LNCAP (cell line): ENCODE results near the gene ILKAP.

Experiments used
- TF ChIP-seq, protein P1 (sequence below): fragments of 450-650 bp; IDR thresholded peaks from 2 replicates; pipeline ENCODE4 v1.5.1; 2017; ENCODE audit warnings: mild to moderate bottlenecking

The ILKAP gene

GRCh38 chr2:238131761-238132462 is 71.6 kb downstream of the ILKAP start:
- TF ChIP-seq, protein P1, sequence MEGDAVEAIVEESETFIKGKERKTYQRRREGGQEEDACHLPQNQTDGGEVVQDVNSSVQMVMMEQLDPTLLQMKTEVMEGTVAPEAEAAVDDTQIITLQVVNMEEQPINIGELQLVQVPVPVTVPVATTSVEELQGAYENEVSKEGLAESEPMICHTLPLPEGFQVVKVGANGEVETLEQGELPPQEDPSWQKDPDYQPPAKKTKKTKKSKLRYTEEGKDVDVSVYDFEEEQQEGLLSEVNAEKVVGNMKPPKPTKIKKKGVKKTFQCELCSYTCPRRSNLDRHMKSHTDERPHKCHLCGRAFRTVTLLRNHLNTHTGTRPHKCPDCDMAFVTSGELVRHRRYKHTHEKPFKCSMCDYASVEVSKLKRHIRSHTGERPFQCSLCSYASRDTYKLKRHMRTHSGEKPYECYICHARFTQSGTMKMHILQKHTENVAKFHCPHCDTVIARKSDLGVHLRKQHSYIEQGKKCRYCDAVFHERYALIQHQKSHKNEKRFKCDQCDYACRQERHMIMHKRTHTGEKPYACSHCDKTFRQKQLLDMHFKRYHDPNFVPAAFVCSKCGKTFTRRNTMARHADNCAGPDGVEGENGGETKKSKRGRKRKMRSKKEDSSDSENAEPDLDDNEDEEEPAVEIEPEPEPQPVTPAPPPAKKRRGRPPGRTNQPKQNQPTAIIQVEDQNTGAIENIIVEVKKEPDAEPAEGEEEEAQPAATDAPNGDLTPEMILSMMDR, result no peak

GRCh38 chr2:238130696-238131628 is 72.5 kb downstream of the ILKAP start:
- TF ChIP-seq, protein P1, result no peak

- TF ChIP-seq, protein P1, result no peak
These were observed 73.3 kb downstream of the ILKAP start for GRCh38 chr2:238130111-238130695.

- TF ChIP-seq, protein P1, result no peak
These were observed 74.1 kb downstream of the ILKAP start for GRCh38 chr2:238129166-238130010.

DNA sequence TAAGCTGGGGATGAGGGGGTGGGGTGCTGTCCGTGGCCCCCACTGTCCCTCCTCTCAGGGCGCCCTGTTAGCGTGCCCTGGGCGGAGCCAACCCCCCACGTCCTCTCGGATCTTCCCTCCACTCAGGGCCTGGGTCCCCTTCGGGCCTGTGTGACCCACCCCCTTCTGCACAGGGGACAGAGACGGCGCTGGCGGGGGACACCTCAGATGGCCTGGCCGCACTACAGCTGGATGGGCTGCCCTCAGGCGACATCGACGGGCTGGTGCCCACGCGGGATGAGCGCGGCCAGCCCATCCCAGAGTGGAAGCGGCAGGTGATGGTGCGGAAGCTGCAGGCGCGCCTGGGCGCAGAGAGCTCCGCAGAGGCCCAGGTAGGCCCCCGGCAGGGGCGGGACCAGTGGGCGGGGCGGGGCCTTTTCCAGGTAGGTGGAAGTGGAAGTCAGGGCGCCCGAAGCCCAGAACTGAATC is 74.9 kb downstream of the ILKAP start:
- TF ChIP-seq, protein P1, result no peak

GRCh38 chr2:238128061-238128440 is 75.4 kb downstream of the ILKAP start:
- TF ChIP-seq, protein P1, result no peak
